Measurements from ENCODE around the gene ATP5F1E.
"Not testable (repeated sequence)": the region's sequence is repeated elsewhere in the genome, so short reads cannot be mapped to it uniquely, and the experiment has no call there.

The ATP5F1E gene

DNA sequence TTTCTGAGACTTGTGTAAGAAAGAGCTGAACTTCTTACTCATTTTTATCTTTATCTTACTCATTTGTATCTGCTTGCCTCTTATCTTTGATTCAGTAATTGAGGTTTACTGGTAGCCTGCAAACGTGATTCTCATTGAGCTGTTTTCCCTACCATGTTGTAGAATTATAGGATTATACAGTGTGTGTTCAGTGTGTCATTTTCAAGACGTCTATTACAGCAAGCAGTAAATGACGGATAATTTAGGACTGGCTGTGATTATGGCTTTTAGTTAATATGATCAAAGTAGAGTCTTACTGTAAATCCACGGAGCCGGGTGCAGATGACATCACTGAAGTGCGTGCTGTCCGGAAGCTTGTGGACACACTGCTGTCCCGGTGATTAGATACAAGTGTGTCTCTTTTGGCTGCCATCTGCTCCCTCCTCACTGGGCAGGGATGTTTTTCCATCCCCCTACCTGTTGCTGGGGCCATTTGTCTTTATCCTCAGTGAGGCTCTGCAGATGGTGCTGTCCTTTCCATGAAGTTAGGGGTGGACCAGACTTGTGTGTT lies 45.1 kb downstream of the ATP5F1E start:
- DNase-seq = no peak

DNA sequence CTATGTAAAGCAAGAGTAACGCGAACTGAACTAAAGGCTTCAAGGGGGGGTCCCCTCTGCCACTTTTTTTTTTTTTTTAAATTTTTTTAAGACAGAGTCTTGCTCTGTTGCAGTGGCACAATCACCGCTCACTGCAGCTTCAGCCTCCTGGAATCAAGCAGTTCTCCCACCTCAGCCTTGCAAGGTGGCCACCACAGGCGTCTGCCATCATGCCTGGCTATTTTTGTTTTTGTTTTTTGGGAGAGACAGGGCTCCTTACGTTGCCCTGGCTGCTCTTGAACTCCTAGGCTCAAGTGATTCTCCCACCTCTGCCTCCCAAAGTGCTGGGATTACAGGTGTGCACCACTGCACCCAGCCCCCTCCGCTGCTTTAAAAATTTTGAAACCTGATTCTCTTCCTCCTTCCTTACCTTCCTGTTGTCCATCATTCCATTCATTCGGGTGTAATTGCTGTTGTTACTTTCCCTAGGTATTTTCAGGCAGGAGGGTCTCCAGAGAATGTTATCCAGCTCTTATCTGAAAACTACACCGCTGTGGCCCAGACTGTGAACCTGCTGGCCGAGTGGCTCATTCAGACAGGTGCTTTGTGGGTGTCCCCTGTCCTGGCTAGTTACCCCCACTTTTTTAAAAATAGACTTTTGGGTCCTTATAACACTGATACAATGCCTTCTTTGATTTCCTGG lies 45.7 kb downstream of the ATP5F1E start:
- no peak for DNase-seq

DNA sequence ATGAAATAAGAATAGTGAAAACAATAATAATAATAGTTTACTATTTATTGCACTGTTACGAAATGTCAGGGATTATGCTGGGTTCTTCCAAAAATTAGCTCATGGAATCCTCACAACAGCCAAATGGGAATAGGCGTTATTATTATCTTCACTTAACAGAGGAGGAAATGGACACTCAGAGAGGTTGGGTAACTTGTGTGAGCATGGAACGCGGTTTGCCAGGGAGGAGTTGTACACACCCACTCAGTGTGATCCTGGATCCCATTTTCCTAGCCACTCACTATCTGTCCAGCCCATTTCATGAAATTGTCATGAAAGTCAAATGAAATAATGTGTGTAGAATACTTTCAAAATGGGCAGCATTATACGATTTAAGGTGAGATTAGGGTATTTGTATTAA lies 46.5 kb downstream of the ATP5F1E start:
- DNase-seq = no peak

DNA sequence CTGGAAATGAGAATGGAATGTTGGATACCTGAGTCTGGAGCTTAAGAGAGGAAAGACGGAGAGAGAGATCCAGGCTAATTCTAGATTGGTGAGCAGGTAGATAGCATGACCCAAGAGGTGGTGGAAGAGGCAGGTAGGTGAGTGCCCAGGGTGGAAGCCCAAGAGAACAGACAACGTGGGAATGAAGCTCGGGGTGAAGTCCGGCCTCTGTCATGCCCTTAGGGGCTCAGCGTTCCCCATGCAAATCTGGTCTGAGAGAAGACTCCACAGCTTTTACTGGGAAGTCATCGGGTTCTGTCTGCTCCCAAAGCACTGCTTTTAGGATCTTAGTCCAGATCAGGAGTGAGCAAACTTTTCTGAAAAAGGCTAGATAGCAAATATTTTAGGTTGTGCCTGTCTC lies 47.4 kb downstream of the ATP5F1E start:
- DNase-seq = no peak

DNA sequence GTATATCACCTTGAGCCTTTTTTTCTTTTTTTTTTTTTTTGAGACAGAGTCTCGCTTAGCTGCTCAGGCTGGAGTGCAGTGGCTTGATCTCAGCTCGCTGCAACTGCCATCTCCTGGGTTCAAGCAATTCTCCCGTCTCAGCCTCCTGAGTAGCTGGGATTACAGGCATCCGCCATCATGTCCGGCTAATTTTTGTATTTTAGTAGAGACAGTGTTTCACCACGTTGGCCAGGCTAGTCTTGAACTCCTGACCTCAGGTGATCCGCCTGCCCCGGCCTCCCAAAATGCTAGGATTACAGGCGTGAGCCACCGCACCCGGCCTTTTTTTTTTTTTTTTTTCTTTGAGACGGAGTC lies 49.0 kb downstream of the ATP5F1E start:
- not testable (repeated sequence) for DNase-seq

DNA sequence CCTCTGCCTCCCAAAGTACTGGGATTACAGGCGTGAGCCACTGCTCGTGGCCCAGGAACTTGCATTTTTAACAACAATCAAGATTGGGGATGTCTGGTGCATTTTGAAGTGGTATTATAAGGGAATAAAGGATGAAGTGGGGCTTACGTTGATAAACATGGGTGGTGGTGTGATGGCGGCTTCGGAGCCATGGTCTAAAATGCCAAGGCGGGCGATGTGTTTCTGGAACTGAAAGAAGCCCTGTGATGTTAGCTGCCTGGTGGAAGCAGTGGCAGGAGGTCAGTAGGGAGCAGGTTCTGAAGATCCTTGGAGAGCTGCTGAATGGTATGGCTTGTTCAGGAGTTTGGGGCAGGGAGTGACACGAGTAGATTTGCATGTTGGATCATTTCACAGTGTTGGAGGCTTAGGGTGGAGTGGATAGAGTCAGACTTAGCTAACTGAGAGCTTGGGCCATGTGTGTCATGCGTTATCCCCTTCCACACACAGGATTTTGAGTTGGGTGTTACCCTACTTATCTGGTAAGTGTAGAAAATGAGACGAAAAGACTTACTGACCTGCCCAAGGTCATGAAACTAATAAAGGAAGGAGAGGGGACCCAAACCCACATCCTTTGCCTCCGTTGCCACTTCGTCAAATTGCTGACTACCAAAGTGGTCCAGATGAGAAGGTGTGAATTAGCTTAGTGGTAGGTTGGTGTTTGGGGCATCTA lies 49.6 kb downstream of the ATP5F1E start:
- no peak for DNase-seq

DNA sequence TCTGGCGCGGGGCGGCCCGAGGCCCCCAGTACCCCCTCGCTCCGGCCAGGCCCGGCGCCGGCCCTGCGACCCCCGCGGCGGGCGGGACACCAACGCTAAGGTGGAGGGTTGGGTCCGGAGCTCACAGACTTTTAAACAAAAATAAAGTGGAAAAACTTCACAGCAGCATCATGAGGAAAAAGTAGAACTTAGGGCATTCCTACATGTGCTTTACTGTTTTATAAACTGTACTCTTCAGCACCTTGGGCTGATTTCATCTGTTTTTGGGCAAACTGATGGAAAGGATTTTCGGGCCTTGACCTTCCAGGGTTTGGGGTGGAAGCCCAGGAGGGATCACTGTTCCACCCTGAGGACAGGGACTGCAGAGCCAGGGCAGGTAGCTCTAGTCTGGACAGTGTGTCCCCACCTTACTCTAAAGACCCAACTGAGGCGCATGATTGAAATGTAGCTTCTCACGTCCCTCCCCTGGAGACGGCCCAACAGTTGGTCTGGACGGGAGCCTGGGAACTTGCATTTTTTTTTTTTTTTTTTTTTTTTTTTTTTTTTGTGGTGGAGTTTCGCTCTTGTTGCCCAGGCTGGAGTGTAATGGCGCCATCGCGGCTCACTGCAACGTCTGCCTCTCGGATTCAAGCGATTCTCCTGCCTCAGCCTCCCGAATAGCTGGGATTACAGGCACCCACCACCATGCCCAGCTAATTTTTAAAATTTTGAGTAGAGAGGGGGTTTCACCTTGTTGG lies 50.3 kb downstream of the ATP5F1E start:
- peak; percentile 10 for DNase-seq

DNA sequence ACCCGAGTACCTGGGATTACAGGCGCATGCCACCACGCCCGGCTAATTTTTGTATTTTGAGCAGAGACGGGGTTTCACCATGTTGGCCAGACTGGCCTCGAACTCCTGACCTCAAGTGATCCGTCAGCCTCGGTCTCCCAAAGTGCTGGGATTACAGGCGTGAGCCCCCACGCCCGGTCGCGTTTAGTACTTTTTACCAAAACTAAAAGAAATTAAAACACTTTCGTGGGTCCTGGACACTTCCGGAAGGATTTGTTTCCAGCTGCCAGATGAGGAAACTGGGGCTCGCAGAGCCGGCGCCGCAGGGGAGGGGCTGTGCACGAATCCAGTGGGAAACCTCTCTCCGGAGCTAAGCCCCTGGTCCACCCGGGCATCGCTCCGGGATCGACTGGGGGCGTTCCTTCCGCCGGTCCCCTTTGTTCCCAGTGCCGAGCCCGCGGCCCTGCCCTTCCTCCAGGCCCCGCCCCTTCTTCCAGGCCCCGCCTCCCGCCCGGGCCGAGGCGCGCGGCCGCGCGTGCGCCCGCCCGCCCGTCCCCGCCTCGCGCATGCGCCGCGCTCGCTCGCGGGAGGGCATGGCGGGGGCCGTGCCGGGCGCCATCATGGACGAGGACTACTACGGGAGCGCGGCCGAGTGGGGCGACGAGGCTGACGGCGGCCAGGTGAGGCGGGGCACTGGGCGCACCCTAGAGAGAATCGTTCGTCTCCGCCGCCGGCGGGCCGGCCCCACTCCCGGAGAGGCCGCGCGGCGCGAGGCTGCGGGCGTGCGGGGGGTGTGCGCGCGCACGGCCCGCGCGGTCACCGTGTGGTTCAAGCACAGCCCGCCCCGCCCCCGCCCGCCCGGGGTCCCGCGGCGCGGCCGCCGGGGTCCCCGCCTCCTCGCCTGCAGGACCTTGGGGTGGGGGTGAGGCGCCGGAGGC lies 51.2 kb downstream of the ATP5F1E start, which contains the start of gene NELFCD:
TSS of gene NELFCD (plus strand) at position 546 of the 917 bp plus-strand sequence. CDS start at position 600, 54 bp downstream.
- peak; percentile 86 for DNase-seq

DNA sequence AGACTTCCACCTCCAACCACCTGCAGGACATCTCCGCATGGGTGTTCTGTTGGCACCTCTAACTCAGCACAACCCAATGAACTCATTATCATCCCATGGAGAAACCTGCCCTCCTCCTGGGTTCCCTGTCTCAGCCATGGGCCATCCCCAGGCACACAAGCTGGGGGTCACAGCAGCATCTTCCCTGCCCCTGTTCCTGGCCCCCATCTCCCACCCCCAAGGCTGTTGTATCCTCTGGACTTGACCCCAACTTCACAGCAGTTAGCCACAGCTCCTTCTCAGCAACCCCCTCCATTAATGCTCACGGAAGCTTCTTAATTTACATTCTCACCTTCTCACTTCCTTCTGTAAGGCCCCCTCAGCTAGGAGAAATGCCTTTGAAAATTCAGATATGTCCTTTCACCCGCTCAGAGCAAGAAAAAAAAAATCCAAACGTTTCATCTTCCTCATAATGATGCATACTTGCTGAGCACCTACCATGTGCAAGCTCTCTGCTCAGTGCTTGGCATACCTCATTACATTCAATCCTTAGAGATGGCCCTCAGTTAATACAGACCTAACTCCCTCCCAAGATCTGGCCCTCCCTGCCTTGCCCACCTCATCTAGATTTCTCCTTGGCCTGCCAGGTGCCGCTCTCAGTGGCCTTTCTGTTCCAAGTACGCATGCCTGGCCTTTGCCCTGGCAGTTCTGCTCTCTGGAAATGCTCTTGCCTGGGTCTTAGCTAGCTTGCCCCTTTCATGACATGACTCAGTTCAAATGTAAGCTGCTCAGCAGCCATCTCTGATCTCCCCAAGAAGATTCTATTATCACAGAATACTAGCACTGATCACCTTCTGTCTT lies 53.6 kb downstream of the ATP5F1E start:
- DNase-seq = no peak

DNA sequence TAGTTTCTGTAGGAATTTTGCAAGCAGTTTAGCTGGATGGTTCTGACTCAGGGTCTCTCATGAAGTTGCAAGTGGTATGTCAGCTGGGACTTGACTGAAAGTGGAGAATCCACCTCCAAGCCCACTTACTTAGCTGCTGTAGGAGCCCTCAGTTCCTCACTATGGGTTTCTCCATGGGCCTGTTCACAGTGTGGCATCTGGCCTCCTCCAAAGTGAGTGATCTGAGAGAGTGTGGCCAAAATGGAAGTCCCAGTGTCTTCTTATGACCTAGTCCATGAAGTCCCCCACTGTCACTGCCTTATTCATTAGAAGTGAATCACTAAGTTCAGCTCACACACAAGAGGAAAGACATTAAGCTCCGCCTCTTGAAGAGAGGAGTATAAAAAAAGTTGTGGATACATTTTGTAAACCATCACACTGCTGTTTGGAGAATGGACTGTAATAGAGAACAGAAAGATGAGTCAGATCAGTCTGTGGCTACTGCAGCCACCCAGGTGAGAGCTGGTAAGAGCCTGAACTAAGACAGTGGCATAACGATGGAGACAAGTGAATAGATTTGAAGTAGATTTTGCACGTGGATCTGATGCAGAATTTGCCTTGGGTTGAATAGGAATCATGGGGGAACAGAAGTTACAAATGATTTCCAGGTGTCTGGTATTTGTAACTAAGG lies 55.9 kb downstream of the ATP5F1E start:
- no peak for DNase-seq

Measured in NCI-H1092 treated with DMSO at 0.1 percent for 48 hours (cell line).